AG09319 (cell line): ENCODE measurements around the gene CBFA2T2.
A peak's percentile ranks its signal among the peaks of the same experiment; 100 is the strongest.

Experiments
- DNase-seq: peaks from one replicate; pipeline ENCODE4 v3.0.0-alpha.2; 2010; ENCODE audit warnings: low read depth; ENCODE audit errors: extremely low read depth
- CTCF ChIP-seq: IDR thresholded peaks from 2 replicates; pipeline ENCODE4 v1.5.1; 2011; ENCODE audit warnings: low read depth, mild to moderate bottlenecking, inconsistent platforms, low read length, moderate library complexity

CBFA2T2 gene

GRCh38 chr20:33549229-33549999 is 59.5 kb downstream of the CBFA2T2 start:
- TF ChIP-seq CTCF: no peak
- DNase-seq: no peak

GRCh38 chr20:33551778-33552177 is 61.9 kb downstream of the CBFA2T2 start:
- no peak for TF ChIP-seq CTCF
- no peak for DNase-seq

GRCh38 chr20:33552519-33552918 is 62.6 kb downstream of the CBFA2T2 start:
- DNase-seq: no peak
- TF ChIP-seq CTCF: no peak

GRCh38 chr20:33553516-33553915 is 63.6 kb downstream of the CBFA2T2 start:
- no peak for DNase-seq
- no peak for TF ChIP-seq CTCF

GRCh38 chr20:33554914-33555420 is 65.1 kb downstream of the CBFA2T2 start:
- no peak for TF ChIP-seq CTCF
- peak; percentile 87 for DNase-seq

GRCh38 chr20:33555755-33556154 is 65.9 kb downstream of the CBFA2T2 start:
- no peak for TF ChIP-seq CTCF
- DNase-seq: no peak

- DNase-seq: no peak
- TF ChIP-seq CTCF: no peak
These were observed 66.3 kb downstream of the CBFA2T2 start for GRCh38 chr20:33556246-33556645.
